Pancreas (tissue), 10 donors: ENCODE data around the gene MLLT10. TPM values are rescaled to one million over a fixed set of nuclear protein-coding genes. Genes with fewer than 3 reads are reported as not detected.
A peak's percentile ranks its signal among the peaks of the same experiment; 100 is the strongest.

Source experiments
- ATAC-seq, 4 donors: fragments of 200-7000 bp; cut with Tn5 transposase; one replicate each; pipeline versions ENCODE4 v1.8.0 to v1.9.1; 2020; ENCODE audit warnings: mild to moderate bottlenecking in 4 of 4, moderate library complexity in 4 of 4
- DNase-seq, 6 donors: peaks; one replicate each; pipeline ENCODE4 v3.0.0-alpha.2; 2020
- FAIRE-seq: peaks from 2 replicates; lab custom pipeline; 2012; peaks lifted over from hg19 to GRCh38; lab: Jason Lieb, UNC
- H3K27ac ChIP-seq, 4 donors: fragments of 200-600 bp; sonication (generic); 1 replicate in 3 of 4; 2 replicates in 1 of 4; pipeline versions ENCODE4 v1.5.0 to v1.8.0; 2020
- H3K27me3 ChIP-seq, 4 donors: fragments of 200-600 bp; one replicate each; pipeline ENCODE4 v1.8.0; 2021
- H3K36me3 ChIP-seq, 3 donors: fragments of 200-600 bp; sonication (generic) in 1 of 3; one replicate each; pipeline versions ENCODE4 v1.5.0 to v1.8.0; 2020 to 2021
- H3K4me1 ChIP-seq, 3 donors: fragments of 200-600 bp; one replicate each; pipeline ENCODE4 v1.8.0; 2021
- H3K4me3 ChIP-seq, 4 donors: fragments of 200-600 bp; sonication (generic) in 2 of 4; one replicate each; pipeline versions ENCODE4 v1.5.0 to v1.8.0; 2020 to 2021
- H3K9me3 ChIP-seq, 4 donors: fragments of 200-600 bp; one replicate each; pipeline ENCODE4 v1.8.0; 2021
- CTCF ChIP-seq, 4 donors: fragments of 200-600 bp; sonication (generic) in 3 of 4; IDR thresholded peaks; one replicate each; pipeline versions ENCODE4 v1.5.0 to v1.8.0; 2021; ENCODE audit warnings: antibody characterized with exemption in 4 of 4
- WGBS, 2 donors: extraction: QIAGEN DNeasy Blood & Tissue Kit; methylation state at CpG; one replicate each; pipeline ENCODE4 v1.1.7; 2013; 5-methylcytosine and 5-hydroxymethylcytosine counted together
- intact Hi-C, 3 donors: fragments of 100-400 bp; cut with DNase I; formaldehyde crosslinking; loops; one replicate each; pipeline versions ENCODE4 v1.11.1 to v1.14.2; 2022
- polyA plus RNA-seq, 2 donors: library from polyadenylated mRNA; stranded (reverse); fragments of 200-250 nt; gene quantifications; one replicate each; pipeline ENCODE4 v1.2.3, GENCODE V29; 2013
- total RNA-seq, 6 donors: library from RNA; stranded (reverse); fragmentation: NEBNext Ultra II Directional in 4 of 6; extraction: Animal tissue kit (Norgen Biotek cat#: 25700) in 4 of 6; gene quantifications; one replicate each; pipeline versions ENCODE4 v1.2.1 to v1.2.4, GENCODE V29; 2021 to 2023
- donor health status: healthy with polysubstance abuse.
- donor health status: DM: no; HTN: no; CAD: no; lungs with moderate emphysema.
- donor health status: DM: no; HTN: no; CAD: no.
- donor health status: control.
- donor health status: control.
- donor health status: Bipolar disorder and iron deficiency.
- donor health status: DM: yes; HTN: yes; CAD: no.
- donor health status: DM: no; HTN: no; CAD: no.
- donor health status: DM: no; HTN: no; CAD: no.
- donor health status: DM: yes; HTN: yes; CAD: no.

MLLT10 gene
- total and polyA plus RNA-seq, 8 donors, result 10.7 to 25.1 (median 15.0) TPM

GRCh38 chr10:21727452-21728168 lies 193.6 kb downstream of the MLLT10 start:
- no peak overlapping the region for H3K27ac ChIP-seq
- no peaks in the 10 kb centered on the region for H3K9me3 ChIP-seq
- H3K36me3 ChIP-seq, result peaks cover 0 to 3% (median 0%) of the 10 kb centered on the region in 3 donors
- DNase-seq, result no peak
- H3K4me3 ChIP-seq, result no peak overlapping the region
- no peak for TF ChIP-seq CTCF (IDR thresholded peaks at IDR 0.05)
- peak; percentile 17 for FAIRE-seq
- intact Hi-C loops, result no loop called here
- 27 to 28% methylated on average over 13 of the region's 13 CpGs for WGBS, 2 donors
- no peaks in the 10 kb centered on the region for H3K27me3 ChIP-seq
- peaks cover 14 to 30% (median 20%) of the 10 kb centered on the region in 3 donors for H3K4me1 ChIP-seq
- peak in 1 of 4 donors; percentile 20 for ATAC-seq

GRCh38 chr10:21728618-21729017 lies 194.6 kb downstream of the MLLT10 start:
- Histone ChIP-seq H3K4me1 (peaks cover 14 to 32% (median 22%) of the 10 kb centered on the region in 3 donors), H3K27me3 (no peaks in the 10 kb centered on the region), H3K27ac (no peak overlapping the region), H3K9me3 (no peaks in the 10 kb centered on the region), H3K36me3 (peaks cover 0 to 3% (median 0%) of the 10 kb centered on the region in 3 donors), H3K4me3 (no peak overlapping the region)
- FAIRE-seq, result no peak
- no peak for TF ChIP-seq CTCF (IDR thresholded peaks at IDR 0.05)
- WGBS, 2 donors, result 96 to 97% methylated on average over 3 of the region's 3 CpGs
- no peak for DNase-seq
- no peak for ATAC-seq
- intact Hi-C loops, result no loop called here

- intact Hi-C loops, result no loop called here
- Histone ChIP-seq H3K27ac (no peak overlapping the region), H3K4me1 (peaks cover 6 to 19% (median 14%) of the 10 kb centered on the region in 3 donors), H3K9me3 (no peaks in the 10 kb centered on the region), H3K4me3 (no peak overlapping the region), H3K27me3 (no peaks in the 10 kb centered on the region), H3K36me3 (peaks cover 0 to 3% (median 0%) of the 10 kb centered on the region in 3 donors)
- FAIRE-seq, result no peak
- WGBS, 2 donors, result 30 to 36% methylated on average over 10 of the region's 10 CpGs
- TF ChIP-seq CTCF (IDR thresholded peaks at IDR 0.05), result peak; percentile 47 to 56 (median 52)
- ATAC-seq, result peak; percentile 80 to 96 (median 92)
- DNase-seq, result peak in 5 of 6 donors; percentile 40 to 70 (median 61)
Measured at GRCh38 chr10:21732067-21732772, 198.2 kb downstream of the MLLT10 start.

GRCh38 chr10:21733710-21734109 lies 199.7 kb downstream of the MLLT10 start:
- TF ChIP-seq CTCF (IDR thresholded peaks at IDR 0.05), result no peak
- Histone ChIP-seq H3K27ac (no peak overlapping the region), H3K27me3 (no peaks in the 10 kb centered on the region), H3K36me3 (peaks cover 0 to 3% (median 0%) of the 10 kb centered on the region in 3 donors), H3K9me3 (no peaks in the 10 kb centered on the region), H3K4me3 (no peak overlapping the region), H3K4me1 (peaks cover 6 to 10% (median 8%) of the 10 kb centered on the region in 3 donors)
- intact Hi-C loops, result no loop called here
- FAIRE-seq (no peak), DNase-seq (no peak), ATAC-seq (no peak)
- 82 to 84% methylated on average over 6 of the region's 6 CpGs for WGBS, 2 donors
